GM21367 (cell line): ENCODE data around the gene MTRF1.
"Not testable (repeated sequence)": the region's sequence is repeated elsewhere in the genome, so short reads cannot be mapped to it uniquely, and the experiment has no call there.

Source experiments
- ATAC-seq: cut with Tn5 transposase; IDR thresholded peaks from one replicate; pipeline ENCODE4 v1.9.1; 2021; ENCODE audit not compliant: unreplicated experiment

The MTRF1 gene

GRCh38 chr13:41282129-41282571 is 18.8 kb upstream of the MTRF1 start:
- ATAC-seq = no peak

DNA sequence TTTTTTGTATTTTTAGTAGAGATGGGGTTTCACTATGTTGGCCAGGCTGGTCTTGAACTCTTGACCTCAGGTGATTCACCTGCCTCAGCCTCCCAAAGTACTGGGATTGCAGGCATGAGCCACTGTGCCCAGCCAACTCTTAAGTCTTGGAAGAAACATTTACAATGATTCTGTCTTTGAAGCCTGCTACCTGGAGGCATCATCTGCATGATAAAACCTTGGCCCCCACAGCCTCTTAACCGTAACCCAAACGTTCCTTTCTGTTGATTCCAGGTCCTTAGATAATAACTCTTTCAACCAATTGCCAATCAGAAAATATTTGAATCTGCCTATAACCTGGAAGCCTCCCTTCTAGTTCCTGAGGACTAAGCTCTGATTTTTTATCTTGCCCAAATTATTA is 15.8 kb upstream of the MTRF1 start:
- not testable (repeated sequence) for ATAC-seq

DNA sequence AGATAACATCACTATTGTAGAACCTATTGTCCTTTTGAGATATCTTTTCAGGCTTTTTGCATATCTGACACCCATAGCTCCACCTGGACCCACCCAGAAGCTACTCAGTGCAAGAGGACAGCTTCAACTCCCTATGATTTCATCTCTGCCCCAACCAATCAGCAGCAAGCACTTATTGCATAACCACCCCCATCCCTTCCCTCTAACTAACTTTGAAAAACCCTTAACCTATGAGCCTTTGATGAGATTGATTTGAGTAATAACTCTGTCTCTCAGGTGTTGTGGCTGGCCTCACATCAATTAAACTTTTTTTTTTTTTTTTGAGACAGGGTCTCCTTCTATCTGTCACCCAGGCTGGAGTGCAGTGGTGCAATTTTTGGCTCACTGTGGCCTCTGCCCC is 13.4 kb upstream of the MTRF1 start:
- no peak for ATAC-seq

- ATAC-seq = no peak
These were observed 11.5 kb upstream of the MTRF1 start for GRCh38 chr13:41274881-41275280.

- no peak for ATAC-seq
These were observed 10.6 kb upstream of the MTRF1 start for GRCh38 chr13:41273831-41274441.

- ATAC-seq = no peak
These were observed 8.3 kb upstream of the MTRF1 start for GRCh38 chr13:41271456-41272285.

GRCh38 chr13:41268764-41269163 is 5.4 kb upstream of the MTRF1 start:
- ATAC-seq = no peak

DNA sequence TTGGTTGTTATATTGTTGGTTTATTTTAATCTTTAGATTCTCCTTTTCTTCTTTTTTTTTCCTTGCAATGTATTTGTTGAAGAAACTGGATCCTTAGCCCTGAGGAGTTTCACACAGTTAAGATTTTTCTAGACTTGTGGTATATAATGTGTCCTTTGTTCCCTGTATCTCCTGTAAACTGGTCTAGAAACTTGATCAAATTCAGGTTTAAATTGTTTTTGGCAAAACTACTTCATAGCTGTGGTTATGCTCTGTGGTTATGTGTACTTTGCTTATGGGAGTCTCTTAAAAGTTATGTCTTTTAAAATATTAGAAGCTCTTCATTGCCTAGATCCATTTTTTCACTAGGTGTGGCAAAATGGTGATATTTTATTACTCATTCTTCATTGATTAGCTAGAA is 3.7 kb upstream of the MTRF1 start:
- no peak for ATAC-seq

DNA sequence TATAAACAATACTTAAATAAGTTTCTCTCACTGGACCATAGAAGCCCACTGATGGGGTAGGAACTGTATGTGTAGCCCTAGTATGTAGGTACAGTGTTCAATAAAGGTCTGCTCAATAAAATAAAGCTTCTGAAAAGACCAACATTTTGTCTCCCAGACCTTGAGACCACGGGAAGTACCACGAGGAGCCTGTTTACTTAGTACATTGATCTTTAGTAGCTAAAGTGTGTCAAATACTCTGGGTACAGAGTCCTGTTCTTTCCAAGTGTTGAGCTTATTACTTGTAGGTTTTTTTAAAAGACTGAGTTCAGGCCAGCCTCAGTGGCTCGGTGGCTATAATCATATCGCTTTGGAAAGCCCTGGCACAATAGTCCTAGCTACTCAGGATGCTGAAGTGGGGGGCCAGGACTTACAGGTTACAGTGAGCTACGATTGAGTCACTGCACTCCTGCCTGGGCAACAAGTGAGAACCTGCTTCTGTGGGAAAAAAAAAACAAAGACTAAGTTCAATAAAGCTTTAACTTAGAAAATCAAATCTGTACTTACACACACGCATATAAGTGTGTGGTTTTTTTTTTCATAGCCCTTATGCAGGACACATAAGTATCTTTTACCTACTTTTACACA is 3.4 kb downstream of the MTRF1 start:
- no peak for ATAC-seq

GRCh38 chr13:41257535-41257934 is 5.8 kb downstream of the MTRF1 start:
- no peak for ATAC-seq

DNA sequence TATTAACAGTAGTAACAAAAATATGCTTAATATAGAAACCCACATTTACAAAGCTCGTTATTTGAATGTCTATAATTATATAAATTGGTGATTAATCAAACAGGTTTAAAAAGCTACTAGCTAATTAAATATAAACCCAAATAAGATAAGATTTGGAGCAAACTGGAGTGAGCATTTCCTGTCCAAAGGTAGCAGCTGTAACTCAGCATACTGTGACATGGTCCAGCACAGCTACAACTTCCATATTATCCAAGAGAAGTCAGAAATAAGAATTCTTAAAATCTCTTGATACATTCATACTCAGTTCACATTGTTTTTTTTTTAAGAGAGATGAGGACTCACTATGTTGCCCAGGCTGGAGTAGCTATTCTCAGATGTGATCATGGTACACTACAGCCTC is 8.5 kb downstream of the MTRF1 start:
- ATAC-seq = no peak

GRCh38 chr13:41250993-41251392 is 12.4 kb downstream of the MTRF1 start:
- no peak for ATAC-seq

DNA sequence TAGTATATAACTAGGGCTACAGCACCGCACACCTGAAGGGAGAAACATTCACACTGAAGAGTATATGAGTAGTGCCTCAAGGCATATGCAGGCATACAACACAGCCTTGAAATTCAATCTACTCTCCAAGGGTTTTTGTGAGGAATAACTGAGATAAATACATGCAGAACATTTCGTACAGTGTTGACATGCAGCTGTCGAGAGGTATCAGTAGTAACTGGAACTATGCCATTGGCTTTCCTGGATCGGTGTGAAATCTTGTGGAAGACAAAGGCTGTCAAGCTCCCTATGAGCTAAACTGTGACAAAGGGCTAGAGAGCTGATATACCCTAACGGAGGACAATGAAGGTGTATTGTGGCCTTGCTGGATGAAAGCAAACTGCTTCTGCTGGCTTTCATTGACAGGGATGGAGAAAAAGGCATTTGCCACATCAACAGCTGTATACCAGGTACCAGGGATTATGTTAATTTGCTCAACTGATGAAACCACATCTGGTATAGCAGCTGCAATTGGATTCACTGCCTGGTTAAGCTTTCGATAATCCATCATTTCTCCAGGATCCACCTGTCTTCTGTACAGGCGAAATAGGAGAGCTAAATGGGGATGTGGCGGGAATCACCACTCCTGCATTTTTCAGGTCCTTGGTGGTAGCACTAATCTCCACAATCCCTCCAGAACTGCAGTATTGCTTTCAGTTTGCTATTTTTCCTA is 16.3 kb downstream of the MTRF1 start:
- ATAC-seq = no peak

DNA sequence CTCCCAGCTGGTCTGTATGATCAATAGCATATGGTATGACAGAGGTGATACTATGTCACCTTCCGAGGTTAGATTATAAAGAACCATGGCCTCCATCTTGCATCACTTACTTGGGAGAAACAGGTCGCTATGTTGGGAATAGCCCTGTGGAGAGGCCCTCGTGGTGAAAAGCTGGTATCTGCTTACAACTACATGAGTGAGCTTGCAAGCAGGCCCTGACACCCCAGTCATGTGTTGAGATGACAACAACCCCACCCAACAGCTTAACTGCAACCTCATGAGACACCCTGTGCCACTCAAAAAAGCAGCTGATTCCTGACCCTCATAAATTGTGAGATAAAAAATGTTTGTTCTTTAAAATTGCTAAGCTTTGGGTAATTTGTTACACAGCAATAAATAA is 18.8 kb downstream of the MTRF1 start:
- ATAC-seq = no peak

DNA sequence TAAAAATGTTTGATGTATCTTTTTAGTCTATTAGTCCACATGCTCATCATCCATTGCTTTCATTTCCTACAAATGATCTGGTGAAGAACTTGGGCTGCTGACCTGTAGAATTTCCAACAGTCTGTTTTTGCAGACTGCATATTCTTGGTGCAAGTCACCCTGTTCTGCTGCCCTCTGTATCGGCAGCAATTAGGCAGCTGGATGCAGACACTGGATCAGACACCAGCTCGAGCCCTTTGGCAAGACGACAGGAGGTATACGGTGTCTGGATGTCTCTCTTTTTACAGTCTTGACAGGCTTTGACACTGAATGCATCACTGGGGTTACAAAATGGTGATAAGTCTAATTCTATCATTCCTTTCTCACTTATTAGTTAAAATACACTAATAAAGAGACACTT is 21.8 kb downstream of the MTRF1 start:
- ATAC-seq = no peak

DNA sequence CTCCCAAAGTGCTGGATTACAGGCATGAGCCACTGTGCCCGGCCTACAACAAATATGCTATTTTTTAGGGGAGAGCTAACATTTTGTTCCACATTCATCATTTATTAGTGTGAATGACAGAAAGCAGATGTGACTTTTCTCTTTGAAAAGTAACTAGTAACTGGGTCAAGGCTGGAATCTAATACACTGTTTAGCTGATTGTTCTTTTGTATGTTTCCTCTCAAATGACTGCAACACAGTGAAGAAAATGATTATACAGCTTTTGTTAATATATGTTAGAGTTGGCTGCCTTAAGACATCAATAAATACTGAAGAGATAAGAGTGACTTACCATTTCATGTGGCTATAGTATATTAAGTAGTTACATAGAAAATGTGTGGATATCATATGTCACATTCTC is 27.0 kb downstream of the MTRF1 start:
- no peak for ATAC-seq

- ATAC-seq = no peak
These were observed 30.5 kb downstream of the MTRF1 start for GRCh38 chr13:41232578-41233480.

DNA sequence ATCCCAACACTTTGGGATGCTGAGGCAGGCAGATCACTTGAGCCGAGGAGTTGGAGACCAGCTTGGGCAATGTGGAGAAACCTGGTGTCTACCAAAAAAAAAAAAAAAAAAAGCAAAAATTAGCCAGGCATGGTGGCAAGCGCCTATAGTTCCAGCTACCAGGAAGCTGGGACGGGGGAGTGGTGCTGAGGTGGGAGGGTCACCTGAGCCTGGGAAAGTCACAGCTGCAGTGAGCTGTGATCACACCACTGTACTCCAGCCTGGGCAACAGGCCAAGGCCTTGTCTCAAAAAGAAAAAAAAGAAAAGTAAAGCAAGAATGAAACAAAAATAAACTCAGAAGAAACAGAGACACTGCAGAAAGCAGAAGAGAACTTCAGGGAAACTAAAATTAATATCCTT is 31.6 kb downstream of the MTRF1 start:
- ATAC-seq = no peak

- no peak for ATAC-seq
These were observed 32.2 kb downstream of the MTRF1 start for GRCh38 chr13:41231025-41231677.

- no peak for ATAC-seq
These were observed 34.0 kb downstream of the MTRF1 start for GRCh38 chr13:41229356-41229755.
